Astrocyte of the spinal cord (primary cell): ENCODE data around the gene PRPF8.
A peak's percentile ranks its signal among the peaks of the same experiment; 100 is the strongest.
"Not testable (repeated sequence)": the region's sequence is repeated elsewhere in the genome, so short reads cannot be mapped to it uniquely, and the experiment has no call there.

Experiments
- DNase-seq: peaks from one replicate; pipeline ENCODE4 v3.0.0; 2011; ENCODE audit warnings: low read depth, low spot score
- H3K4me3 ChIP-seq: 2 replicates; pipeline ENCODE4 v1.5.1; 2011; ENCODE audit warnings: low read depth, mild to moderate bottlenecking, low read length, moderate library complexity
- CTCF ChIP-seq: IDR thresholded peaks from 2 replicates; pipeline ENCODE4 v1.5.1; 2012; ENCODE audit warnings: low read depth, mild to moderate bottlenecking, low read length, inconsistent platforms
- in situ Hi-C: cut with HindIII; loops from 2 replicates; pipeline ENCODE4 v1.10.0; 2017; ENCODE audit warnings: low sequenced_read_pairs

Gene PRPF8

GRCh38 chr17:1724351-1724868, 39.7 kb upstream of the PRPF8 start, which contains the start of gene WDR81:
WDR81 (plus strand) TSS chr17:1724704; CDS start chr17:1724960, 256 bp downstream.
- in situ Hi-C loops: no loop called here
- no peak for TF ChIP-seq CTCF
- DNase-seq: peak; percentile 80
- peak within 1 kb of the TSS; percentile 39 for H3K4me3 ChIP-seq

GRCh38 chr17:1722022-1722421, 37.4 kb upstream of the PRPF8 start:
- in situ Hi-C loops, H3K4me3 ChIP-seq: not testable (repeated sequence)

DNA sequence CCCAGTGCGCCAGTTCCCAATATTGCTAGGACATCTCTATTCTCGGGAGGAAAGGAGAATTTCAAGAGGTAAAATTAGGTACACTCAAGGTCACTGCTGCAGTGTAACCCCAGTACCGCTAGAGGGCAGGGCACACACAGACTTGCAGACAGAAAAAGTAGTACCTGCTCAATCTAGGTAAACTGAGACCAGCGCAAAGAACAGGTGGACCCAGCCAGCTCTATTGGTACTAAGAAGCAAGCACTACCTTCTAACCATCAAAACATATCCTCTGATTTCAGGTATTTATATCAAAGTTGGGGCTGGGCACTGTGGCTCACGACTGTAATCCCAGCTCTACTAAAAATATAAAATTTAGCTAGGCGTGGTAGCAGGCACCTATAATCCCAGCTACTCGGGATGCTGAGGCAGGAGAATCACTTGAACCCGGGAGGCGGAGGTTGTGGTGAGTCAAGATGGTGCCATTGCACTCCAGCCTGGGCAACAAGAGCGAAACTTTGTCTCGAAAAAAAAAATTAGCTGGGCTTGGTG, 36.3 kb upstream of the PRPF8 start:
- no peak overlapping the region for H3K4me3 ChIP-seq
- peak; percentile 98 for TF ChIP-seq CTCF
- in situ Hi-C loops: no loop called here
- DNase-seq: peak; percentile 62

More at GRCh38 chr17:1722022-1722421, 37.4 kb upstream of the PRPF8 start:
- not testable (repeated sequence) for DNase-seq

DNA sequence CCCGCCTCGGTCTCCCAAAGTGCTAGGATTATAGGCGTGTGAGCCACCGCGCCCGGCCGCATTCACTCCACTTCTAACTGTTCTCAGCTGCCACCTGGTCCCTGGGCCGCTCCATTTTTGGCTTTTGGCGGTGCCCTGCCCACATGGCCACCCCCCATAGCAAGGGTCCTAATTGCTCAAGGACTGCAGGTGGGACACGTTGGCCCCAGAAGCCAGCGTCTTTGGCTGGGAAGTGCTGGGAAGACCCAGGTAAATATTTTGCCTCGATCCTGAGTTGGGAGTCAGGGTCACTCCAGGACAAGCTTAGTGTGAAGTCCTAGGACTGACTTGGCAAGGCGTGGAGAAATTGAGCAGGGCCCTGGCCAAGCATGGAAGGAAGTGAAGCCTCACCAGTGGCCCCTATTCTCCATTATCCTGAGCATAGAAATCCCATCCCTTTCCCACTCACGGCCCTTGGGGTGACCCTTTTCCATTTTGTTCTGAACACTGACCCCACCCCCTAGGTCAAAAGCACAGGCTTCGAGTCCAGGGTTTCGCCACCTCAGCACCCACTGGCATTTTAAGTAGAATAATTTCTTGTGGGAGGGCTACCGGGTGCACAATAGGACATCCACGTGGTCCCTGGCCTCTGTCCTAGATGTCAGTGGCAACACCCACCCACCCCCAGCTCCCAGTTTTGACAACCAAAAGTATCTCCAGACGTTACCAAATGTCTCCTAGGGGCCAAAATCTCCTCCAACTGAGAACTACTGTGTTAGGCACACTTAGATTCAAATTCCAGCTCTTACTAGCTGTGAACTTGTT, 33.9 kb upstream of the PRPF8 start:
- DNase-seq: no peak
- H3K4me3 ChIP-seq: no peak overlapping the region
- in situ Hi-C loops: no loop called here
- TF ChIP-seq CTCF: no peak

DNA sequence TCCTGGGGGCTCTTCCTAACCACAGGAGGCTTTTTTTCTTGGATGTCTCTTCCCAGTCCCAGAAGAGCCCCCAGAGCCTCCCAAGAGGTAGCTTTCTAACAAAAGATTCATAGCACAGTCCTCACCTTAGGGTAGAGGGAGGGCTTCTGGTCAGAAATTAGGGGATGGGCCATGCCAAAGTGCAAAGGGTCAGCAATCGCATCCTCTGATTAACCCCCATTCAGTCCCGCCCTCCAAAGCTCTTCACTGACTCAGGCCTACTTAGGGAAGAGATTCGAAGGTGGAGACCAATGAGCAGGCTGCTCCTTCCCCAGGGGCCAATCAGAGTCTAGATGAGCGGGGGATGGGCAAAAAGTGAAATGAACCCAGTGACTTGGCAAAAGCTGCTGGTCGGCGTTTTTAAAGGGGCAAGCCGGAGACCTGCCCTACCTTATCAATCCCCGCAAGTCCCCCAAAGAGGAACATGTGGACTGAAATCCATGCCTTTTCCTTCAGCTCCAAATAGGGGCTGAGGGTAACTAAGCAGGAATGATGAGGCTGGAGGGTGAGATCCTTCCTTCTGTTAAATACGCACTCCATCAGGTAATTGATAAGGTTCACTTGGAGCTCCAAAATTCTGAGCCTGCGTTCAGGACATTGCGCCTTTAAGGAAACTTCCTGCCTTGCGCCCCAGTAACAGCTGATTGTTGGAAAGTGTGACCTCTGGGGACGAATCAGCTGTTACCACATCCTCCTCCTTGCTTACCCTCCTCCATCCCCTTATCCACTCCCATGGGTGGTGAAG, 32.4 kb upstream of the PRPF8 start:
- in situ Hi-C loops: no loop called here
- H3K4me3 ChIP-seq: peak overlapping the region; percentile 73
- peak; percentile 99 for DNase-seq
- no peak for TF ChIP-seq CTCF

DNA sequence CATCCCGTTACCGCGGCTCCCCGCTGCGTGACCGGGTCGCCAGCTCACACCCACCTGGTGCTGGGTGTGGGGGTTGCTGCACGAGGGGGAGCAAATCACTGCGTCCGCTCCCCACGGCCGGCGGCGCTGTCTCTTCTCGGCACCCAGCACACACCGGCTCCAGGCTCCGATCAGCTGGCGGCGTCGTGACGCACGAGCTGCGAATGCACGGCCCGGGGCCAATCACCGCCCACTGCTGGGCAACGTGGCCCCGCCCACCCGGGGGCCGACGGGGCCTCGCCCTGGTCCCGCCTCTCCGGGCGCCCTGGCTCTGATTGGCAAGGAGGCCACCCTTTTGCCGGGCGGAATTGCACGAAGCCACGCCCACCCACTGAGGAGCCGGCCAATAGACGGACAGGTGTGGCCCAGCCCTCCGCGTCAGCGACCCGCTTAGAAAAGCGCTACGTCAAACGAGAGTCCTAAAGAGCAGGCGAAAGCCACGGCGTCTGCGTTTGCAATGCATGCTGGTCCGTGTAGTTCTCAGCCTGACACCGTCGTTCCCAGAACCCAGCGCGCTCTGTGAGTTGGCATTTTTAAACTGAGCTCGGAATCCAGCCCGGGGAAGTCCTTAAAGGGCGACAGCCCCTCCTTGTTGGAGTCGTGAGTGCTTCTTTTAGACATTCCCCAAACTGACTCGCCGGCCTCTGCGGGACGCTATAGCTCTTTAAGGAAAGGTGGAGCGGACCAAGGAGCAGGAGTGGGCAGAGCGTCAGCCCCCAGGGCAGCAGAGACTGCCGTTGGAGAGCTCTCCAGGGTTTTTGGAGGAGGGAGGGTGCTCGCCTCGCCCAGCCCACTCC, 31.6 kb upstream of the PRPF8 start:
- peak; percentile 100 for DNase-seq
- peak overlapping the region; percentile 93 for H3K4me3 ChIP-seq
- TF ChIP-seq CTCF: peak; percentile 14
- in situ Hi-C loops: no loop called here
